ENCODE results near the gene ADRA1B. TPM values are rescaled to one million over a fixed set of nuclear protein-coding genes. Genes with fewer than 3 reads are reported as not detected.

Gene ADRA1B
- total RNA-seq, 2 donors from 2014 or later: 0.60 to 0.68 TPM

- H3K27ac ChIP-seq (ENCODE audit: low read depth, low read length): no peak overlapping the region
- no peak overlapping the region for H3K4me3 ChIP-seq (ENCODE audit: low read length)
- DNase-seq: no peak
- no peaks in the 10 kb centered on the region for H3K4me1 ChIP-seq (ENCODE audit: control insufficient read depth, insufficient read depth, low read length)
- peaks cover 17% of the 10 kb centered on the region for H3K4me1 Mint-ChIP-seq
- no peaks in the 10 kb centered on the region for H3K36me3 Mint-ChIP-seq (ENCODE audit: low read depth)
- no peaks in the 10 kb centered on the region for H3K9me3 ChIP-seq (ENCODE audit: control insufficient read depth, low read length)
- H3K4me3 Mint-ChIP-seq: no peak overlapping the region
- H3K27me3 ChIP-seq (ENCODE audit: control insufficient read depth, insufficient read depth, low read length, poor library complexity, severe bottlenecking): peaks cover 7% of the 10 kb centered on the region
- H3K9ac ChIP-seq (ENCODE audit: extremely low read depth, low read length, poor library complexity, severe bottlenecking): no peak overlapping the region
- TF ChIP-seq CTCF (conservative IDR thresholded peaks at IDR 0.05): no peak
- H3K36me3 ChIP-seq (ENCODE audit: control insufficient read depth, insufficient read depth, low read length): no peaks in the 10 kb centered on the region
- H3K27ac Mint-ChIP-seq: no peak overlapping the region
- no peaks in the 10 kb centered on the region for H3K9me3 Mint-ChIP-seq
- peaks cover 3% of the 10 kb centered on the region for H3K27me3 Mint-ChIP-seq (ENCODE audit: insufficient read depth)
- 89 to 91% methylated on average over 5 to 8 of the region's 8 CpGs for WGBS, 2 experiments (ENCODE audit: insufficient coverage in 1 of 2, insufficient read length in 1 of 2)
Observed at GRCh38 chr5:159877016-159877415, 39.3 kb upstream of the ADRA1B start.

GRCh38 chr5:159877894-159878448 is 38.3 kb upstream of the ADRA1B start:
- no peak overlapping the region for H3K4me3 ChIP-seq (ENCODE audit: low read length)
- H3K36me3 ChIP-seq (ENCODE audit: control insufficient read depth, insufficient read depth, low read length): no peaks in the 10 kb centered on the region
- H3K4me1 Mint-ChIP-seq: peaks cover 17% of the 10 kb centered on the region

GRCh38 chr5:159878988-159879471 is 37.3 kb upstream of the ADRA1B start:
- no peaks in the 10 kb centered on the region for H3K4me1 ChIP-seq (ENCODE audit: control insufficient read depth, insufficient read depth, low read length)
- no peaks in the 10 kb centered on the region for H3K9me3 Mint-ChIP-seq
- H3K36me3 ChIP-seq (ENCODE audit: control insufficient read depth, insufficient read depth, low read length): no peaks in the 10 kb centered on the region
- H3K9me3 ChIP-seq (ENCODE audit: control insufficient read depth, low read length): no peaks in the 10 kb centered on the region
- peak overlapping the region; percentile 28 for H3K4me3 Mint-ChIP-seq
- H3K27ac Mint-ChIP-seq: peak overlapping the region; percentile 88
- no peak overlapping the region for H3K9ac ChIP-seq (ENCODE audit: extremely low read depth, low read length, poor library complexity, severe bottlenecking)
- peak; percentile 92 for DNase-seq
- no peak for TF ChIP-seq CTCF (conservative IDR thresholded peaks at IDR 0.05)
- WGBS, 2 experiments (ENCODE audit: insufficient coverage in 1 of 2, insufficient read length in 1 of 2): 15 to 24% methylated on average over 10 to 11 of the region's 11 CpGs
- no peak overlapping the region for H3K4me3 ChIP-seq (ENCODE audit: low read length)
- H3K27me3 Mint-ChIP-seq (ENCODE audit: insufficient read depth): peaks cover 14% of the 10 kb centered on the region
- peaks cover 17% of the 10 kb centered on the region for H3K4me1 Mint-ChIP-seq
- H3K27me3 ChIP-seq (ENCODE audit: control insufficient read depth, insufficient read depth, low read length, poor library complexity, severe bottlenecking): peaks cover 7% of the 10 kb centered on the region
- H3K27ac ChIP-seq (ENCODE audit: low read depth, low read length): no peak overlapping the region
- H3K36me3 Mint-ChIP-seq (ENCODE audit: low read depth): no peaks in the 10 kb centered on the region

More at GRCh38 chr5:159877894-159878448, 38.3 kb upstream of the ADRA1B start:
- peak; percentile 46 for DNase-seq
- TF ChIP-seq CTCF (conservative IDR thresholded peaks at IDR 0.05): no peak
- H3K9me3 ChIP-seq (ENCODE audit: control insufficient read depth, low read length): no peaks in the 10 kb centered on the region
- no peak overlapping the region for H3K9ac ChIP-seq (ENCODE audit: extremely low read depth, low read length, poor library complexity, severe bottlenecking)
- H3K27ac ChIP-seq (ENCODE audit: low read depth, low read length): no peak overlapping the region
- Mint-ChIP-seq H3K27ac (no peak overlapping the region), H3K9me3 (no peaks in the 10 kb centered on the region), H3K27me3 (ENCODE audit: insufficient read depth) (peaks cover 12% of the 10 kb centered on the region), H3K4me3 (no peak overlapping the region), H3K36me3 (ENCODE audit: low read depth) (no peaks in the 10 kb centered on the region)
- no peaks in the 10 kb centered on the region for H3K4me1 ChIP-seq (ENCODE audit: control insufficient read depth, insufficient read depth, low read length)
- peaks cover 7% of the 10 kb centered on the region for H3K27me3 ChIP-seq (ENCODE audit: control insufficient read depth, insufficient read depth, low read length, poor library complexity, severe bottlenecking)
- 94% methylated on average over 7 of the region's 7 CpGs for WGBS, 2 experiments (ENCODE audit: insufficient coverage in 1 of 2, insufficient read length in 1 of 2)
